HG02610 (cell line): ENCODE measurements around the gene CRHR1.

Experiments used
- ATAC-seq: cut with Tn5 transposase; IDR thresholded peaks from one replicate; pipeline ENCODE4 v1.9.1; 2021; ENCODE audit warnings: mild to moderate bottlenecking, moderate library complexity; ENCODE audit not compliant: unreplicated experiment

CRHR1 gene

GRCh38 chr17:45841883-45842525 lies 57.9 kb downstream of the CRHR1 start:
- no peak for ATAC-seq

DNA sequence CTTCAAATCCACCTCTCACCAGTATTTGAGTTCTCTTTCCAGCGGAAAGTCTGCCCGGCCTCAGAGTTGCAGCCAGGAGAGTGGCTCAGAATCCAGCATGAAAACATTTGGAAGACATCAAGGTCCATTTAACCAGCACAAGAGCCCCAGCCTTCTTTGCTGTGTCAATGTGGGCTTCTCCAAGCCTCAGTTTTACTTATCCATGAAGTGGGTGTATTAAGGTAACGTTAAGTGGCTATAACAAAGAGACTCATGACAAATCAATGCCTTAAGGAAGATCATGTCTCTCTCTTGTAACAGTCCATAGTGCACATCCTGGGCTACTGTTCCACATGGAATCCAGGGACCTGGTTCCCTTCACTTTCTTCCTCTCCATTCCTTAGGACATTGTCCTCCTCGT lies 59.6 kb downstream of the CRHR1 start:
- ATAC-seq: no peak

DNA sequence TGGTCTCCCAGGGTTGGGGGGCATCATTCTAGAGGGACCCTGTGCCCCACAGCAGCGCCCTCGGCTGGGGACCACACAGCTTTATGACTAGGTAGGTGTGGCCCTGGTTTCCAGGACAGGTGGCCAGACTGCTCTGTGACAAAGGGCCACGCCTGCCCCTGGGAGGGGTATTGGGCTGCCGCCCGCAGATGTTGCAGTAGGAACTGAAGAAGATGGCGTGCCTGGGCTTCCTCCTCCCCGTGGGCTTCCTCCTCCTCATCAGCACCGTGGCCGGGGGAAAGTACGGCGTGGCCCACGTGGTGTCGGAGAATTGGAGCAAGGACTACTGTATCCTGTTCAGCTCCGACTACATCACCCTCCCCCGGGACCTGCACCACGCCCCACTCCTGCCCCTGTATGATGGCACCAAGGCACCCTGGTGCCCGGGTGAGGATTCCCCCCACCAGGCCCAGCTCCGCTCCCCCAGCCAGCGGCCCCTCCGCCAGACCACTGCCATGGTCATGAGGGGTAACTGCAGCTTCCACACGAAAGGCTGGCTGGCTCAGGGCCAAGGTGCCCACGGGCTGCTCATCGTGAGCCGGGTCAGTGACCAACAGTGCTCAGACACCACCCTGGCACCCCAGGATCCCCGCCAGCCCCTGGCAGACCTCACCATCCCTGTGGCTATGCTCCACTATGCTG lies 60.7 kb downstream of the CRHR1 start, which contains the start of gene SPPL2C:
TSS of gene SPPL2C (plus strand) at position 187 of the 681 bp plus-strand sequence. CDS start at position 213, 26 bp downstream.
- no peak for ATAC-seq

DNA sequence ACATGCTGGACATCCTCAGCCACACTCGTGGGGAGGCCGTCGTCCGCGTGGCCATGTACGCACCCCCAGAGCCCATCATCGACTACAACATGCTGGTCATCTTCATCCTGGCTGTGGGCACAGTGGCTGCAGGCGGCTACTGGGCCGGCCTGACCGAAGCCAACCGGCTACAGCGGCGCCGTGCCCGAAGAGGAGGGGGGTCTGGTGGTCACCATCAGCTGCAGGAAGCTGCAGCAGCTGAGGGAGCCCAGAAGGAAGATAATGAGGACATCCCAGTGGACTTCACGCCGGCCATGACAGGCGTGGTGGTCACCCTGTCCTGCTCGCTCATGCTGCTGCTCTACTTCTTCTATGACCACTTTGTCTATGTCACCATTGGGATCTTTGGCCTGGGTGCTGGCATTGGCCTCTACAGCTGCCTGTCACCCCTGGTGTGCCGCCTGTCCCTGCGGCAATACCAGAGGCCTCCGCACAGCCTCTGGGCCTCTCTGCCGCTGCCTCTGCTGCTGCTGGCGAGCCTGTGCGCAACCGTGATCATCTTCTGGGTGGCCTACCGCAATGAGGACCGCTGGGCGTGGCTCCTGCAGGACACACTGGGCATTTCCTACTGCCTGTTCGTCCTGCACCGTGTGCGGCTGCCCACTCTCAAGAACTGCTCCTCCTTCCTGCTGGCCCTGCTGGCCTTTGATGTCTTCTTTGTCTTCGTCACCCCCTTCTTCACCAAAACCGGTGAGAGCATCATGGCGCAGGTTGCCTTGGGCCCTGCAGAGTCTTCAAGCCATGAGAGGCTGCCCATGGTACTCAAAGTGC lies 61.5 kb downstream of the CRHR1 start:
- no peak for ATAC-seq

- ATAC-seq: no peak
Observed at GRCh38 chr17:45846223-45846622, 62.1 kb downstream of the CRHR1 start.

DNA sequence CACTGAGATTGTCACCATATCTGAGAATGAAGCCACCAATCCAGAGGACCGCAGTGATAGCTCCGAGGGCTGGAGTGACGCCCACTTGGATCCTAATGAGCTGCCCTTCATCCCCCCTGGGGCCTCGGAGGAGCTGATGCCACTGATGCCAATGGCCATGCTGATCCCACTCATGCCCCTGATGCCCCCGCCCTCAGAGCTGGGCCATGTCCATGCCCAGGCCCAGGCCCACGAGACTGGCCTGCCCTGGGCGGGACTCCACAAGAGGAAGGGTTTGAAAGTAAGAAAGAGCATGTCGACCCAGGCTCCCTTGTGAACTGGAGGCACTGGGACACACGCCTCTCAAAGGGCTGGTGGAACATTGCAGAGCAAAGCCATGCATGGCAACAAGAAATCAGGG lies 62.5 kb downstream of the CRHR1 start:
- ATAC-seq: no peak

GRCh38 chr17:45847101-45847500 lies 63.0 kb downstream of the CRHR1 start:
- no peak for ATAC-seq

DNA sequence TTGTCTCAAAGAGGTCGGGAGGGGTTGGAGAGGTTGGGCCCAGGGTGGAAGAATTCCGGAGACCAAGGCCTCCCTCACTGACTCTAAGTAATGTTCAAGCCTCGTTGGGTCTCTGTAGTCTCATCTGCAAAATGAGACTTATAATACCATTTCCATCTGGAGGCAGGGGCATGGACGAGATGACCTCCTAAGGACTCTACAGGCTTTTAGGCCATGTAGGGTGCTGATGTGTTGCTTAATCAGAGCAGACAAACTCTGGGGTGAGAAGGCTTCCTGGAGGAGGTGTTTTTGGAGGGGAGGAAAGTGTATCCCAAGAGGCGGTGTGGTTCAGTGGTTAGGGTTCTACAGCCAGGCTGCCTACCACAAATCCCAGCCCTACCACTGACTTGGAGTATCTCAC lies 63.6 kb downstream of the CRHR1 start:
- ATAC-seq: no peak

DNA sequence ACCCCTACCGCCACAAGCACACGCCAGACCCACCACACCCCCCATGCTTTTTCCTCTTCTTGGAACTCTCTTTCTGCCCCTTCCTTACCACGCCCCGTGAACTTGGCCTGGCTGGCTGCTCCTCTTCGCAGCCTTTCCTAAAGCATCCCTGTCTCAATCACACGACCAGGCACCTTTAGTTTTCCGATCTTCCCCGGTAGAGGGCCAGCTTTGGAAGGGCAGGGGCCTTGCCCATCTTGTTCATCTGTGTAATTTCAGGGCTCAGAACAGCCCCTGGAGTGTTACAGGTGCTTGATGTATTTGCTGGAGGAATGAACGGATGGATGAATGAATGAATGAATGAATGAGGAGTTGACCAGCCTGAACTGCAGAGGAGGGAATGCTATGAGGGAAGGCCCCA lies 64.3 kb downstream of the CRHR1 start:
- no peak for ATAC-seq

GRCh38 chr17:45848868-45849535 lies 64.9 kb downstream of the CRHR1 start:
- ATAC-seq: no peak

DNA sequence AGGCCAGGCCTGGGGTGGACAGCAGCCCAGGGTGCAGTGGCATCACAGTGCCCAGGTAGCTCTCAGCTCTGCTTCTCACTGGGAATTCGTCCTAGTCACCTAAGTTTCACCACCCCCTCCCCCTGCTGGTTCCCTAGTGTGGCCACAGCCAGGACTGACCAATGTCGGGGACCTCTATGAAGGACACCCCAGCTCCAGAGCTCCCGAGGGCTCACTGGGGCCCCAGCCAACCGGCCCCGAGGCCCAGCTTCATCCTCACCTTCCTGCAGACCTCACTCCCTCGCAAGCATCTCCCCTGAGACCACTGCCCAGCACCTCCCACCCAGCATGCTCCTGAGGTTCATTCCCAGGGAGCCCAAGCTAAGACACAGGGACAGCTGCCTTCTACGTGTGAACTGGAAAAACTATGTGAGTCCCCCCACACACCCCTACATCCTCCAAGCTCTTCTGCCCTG lies 65.4 kb downstream of the CRHR1 start:
- no peak for ATAC-seq

DNA sequence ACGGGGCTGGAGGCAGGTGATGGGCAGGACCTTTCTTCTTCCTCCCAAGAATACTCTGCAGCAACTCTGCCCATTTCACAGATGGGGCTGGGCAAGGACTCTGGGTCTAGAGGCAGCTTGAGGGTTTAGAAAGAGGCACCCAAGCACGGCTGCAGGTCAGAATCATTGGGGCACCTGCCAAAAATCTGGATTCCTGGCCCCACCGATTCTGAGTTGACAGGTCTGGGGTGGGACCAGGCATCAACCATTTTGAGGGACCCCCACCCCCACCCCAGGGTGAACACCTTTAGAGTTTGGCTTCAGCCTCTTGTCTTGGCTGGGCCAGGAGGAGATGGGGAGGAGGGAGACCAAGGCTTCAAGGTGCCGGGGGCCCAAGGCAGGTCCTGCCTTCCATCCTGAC lies 65.9 kb downstream of the CRHR1 start:
- no peak for ATAC-seq

GRCh38 chr17:45850468-45850867 lies 66.3 kb downstream of the CRHR1 start:
- no peak for ATAC-seq

DNA sequence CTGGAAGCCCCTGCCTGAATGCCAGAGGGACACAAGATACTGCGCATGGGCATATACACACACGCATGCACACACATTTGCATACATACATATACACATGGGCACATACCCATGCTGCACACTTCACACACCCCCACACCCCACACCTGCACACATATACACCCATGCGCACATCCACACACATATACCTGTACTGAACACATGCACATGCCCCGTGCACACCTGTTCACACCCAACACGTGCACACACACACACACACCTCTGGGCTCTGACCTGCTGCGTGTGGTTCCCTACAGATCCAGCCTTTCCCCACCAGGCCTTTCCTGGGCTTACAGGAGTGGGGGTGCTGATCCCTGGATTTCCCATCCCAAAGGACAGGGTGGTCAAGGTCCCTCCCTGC lies 66.9 kb downstream of the CRHR1 start:
- no peak for ATAC-seq

DNA sequence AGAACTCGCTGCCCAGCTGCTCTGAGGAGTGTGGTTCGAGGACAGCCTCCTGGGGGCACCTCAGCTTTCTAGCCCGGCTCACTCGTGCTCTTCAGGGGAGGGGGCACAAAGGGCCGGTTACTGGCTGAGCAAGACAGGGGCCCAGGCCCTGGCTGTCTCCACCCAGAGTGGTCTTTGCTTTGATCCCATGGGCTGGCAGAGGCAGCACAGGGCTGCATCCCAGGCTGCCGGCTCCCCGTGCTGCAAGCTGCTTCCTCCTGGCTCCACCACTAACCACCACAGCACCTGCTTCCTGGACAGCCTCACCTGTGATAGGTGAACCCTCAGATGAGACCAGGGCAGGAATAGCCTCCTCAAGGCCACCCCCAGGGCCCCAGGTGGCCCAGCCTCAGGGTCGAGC lies 67.3 kb downstream of the CRHR1 start:
- no peak for ATAC-seq

DNA sequence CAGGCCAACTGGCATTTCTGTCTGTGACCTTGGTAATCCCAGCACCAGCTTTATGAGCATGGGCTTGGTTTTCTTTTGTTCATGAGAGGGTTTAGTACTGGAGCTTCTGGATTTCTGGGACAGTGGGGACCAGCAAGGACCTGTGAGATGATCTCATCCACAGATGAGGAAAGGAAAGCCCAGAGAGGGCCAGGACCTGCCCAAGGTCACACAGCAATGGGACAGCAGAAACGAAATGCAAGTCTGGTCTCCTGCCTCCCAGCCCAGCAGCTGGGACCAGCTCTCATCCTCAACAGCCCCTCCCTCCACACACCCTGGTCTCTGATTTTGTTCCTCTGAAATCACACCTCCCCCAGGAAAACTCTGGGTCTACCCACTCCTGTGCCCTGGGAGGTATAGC lies 67.8 kb downstream of the CRHR1 start:
- ATAC-seq: no peak

DNA sequence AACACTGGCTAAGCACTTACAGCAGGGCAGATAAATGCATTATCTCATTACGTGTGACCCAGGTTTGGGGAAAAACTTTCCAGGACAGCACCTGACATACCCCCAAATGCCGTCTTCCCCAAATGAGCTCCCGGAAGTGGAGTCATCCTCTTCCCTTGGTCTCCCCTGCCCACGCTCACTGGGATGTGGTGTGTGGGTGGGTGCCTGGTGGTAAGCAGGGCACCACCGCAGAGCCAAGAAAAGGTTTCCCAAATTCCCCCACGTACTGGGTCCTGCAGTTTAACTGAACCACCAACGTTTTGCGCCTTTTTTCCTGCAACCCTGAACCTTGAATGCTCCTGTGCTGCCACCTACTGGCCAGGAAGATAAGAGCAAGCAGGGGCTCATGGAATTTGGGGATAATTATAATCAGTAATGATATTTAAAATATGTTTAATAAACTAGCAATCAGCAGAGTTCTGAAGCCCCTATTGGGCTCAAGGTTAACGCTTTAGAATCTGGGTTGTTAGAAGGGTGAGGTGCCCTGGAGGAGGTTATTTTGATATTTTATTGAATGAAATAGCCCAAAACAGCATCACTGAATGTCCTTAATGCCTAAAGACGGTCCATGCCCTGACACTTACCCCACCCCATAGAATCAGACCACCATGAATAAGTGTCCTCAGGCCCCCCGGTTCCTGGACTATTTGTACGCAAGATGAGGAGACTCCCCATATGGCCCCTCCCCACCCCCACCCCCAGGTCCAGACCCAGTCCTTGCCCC lies 68.6 kb downstream of the CRHR1 start:
- ATAC-seq: no peak

DNA sequence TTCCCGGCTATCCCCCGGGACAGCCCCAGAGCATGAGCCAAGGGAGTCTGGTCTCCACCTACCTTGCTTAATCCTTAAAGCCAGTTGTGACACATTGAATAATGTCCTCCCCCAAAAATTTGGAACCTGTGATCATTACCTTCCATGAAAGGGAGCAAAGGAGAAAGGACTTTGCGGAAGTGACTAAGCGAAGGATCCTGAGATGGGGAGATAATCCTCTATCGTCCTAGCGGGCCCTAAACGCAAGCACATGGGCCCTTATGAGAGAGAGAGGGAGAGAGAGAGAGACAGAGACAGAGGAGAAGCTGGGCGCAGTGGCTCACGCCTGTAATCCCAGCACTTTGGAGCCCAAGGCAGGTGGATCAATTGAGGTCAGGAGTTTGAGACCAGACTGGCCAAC lies 70.1 kb downstream of the CRHR1 start:
- no peak for ATAC-seq

DNA sequence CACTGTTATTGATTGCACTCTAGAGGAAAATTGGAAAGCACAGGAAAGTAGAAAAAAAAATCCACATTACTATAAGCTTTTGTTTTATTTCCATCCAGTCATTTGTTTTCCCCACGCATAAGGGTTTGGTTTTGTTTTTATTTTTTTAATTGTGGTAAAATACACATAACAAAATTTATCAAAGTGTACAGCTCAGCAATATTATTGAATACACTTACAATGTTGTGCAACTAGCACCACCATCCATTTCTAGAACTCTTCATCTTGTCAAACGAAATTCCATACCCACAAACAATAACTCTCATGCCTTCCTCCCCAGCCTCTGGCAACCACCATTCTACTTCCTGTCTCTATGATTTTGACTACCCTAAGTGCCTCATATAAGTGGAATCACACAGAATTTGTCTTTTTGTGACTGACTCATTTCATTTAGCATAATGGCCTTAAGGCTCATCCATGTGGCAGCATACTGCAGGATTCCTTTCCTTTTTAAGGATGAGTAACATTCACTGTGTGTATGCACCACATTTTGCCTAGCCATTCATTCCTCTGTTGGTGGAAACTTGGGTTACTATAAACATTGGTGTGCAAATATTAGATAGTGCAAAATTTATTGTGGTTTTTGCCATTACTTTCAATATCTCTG lies 71.7 kb downstream of the CRHR1 start:
- ATAC-seq: no peak
